GM12892 (cell line): ENCODE measurements around the gene SYT8.
A peak's percentile ranks its signal among the peaks of the same experiment; 100 is the strongest.

Experiments used
- DNase-seq: peaks from one replicate; pipeline ENCODE4 v3.0.0; 2011; ENCODE audit not compliant: insufficient read length
- FAIRE-seq: peaks from 2 replicates; lab custom pipeline; 2011; peaks lifted over from hg19 to GRCh38; lab: Jason Lieb, UNC
- POLR2A ChIP-seq: IDR thresholded peaks from 2 replicates; pipeline ENCODE4 v1.6.1; 2011; ENCODE audit warnings: low read depth, low read length, control low read depth
- POLR2AphosphoS5 ChIP-seq: IDR thresholded peaks from 2 replicates; pipeline ENCODE4 v1.6.1; 2011; ENCODE audit warnings: low read depth, low read length, control low read depth
- TAF1 ChIP-seq: IDR thresholded peaks from 2 replicates; pipeline ENCODE4 v1.6.1; 2011; ENCODE audit warnings: low read depth, mild to moderate bottlenecking, control low read depth, low read length, borderline replicate concordance

Gene SYT8

DNA sequence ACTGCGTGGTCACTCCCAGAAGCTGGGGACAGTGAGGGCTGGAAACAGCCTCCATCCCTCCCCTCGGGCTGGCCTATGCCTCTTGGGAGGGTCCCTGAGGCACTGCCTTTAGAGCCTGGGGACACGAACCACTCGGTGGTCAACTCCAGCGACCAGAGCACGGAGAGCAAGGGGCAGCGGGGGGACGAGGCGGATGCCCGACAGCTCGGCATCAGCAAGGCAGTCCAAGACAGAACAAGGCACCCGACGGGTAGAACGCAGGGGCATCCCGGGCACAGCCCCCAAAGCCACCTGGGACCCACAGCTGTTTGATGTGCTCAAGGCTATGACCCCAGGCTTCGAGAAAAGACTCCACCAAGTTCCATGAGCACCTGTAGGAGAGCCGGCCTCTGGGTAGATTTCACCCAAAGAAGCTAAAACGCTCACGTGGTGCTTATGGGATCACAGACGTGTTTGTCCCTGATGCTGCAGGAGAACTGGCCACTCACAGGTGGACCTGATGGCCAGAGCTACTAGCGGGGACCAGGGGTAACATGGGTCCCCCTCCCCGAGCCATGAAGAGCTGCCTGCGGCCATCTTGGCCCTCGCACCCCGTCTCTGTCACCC, 17.6 kb downstream of the SYT8 start:
- no peak for FAIRE-seq
- TF ChIP-seq POLR2AphosphoS5 (no peak), TAF1 (no peak), POLR2A (no peak)
- no peak for DNase-seq

DNA sequence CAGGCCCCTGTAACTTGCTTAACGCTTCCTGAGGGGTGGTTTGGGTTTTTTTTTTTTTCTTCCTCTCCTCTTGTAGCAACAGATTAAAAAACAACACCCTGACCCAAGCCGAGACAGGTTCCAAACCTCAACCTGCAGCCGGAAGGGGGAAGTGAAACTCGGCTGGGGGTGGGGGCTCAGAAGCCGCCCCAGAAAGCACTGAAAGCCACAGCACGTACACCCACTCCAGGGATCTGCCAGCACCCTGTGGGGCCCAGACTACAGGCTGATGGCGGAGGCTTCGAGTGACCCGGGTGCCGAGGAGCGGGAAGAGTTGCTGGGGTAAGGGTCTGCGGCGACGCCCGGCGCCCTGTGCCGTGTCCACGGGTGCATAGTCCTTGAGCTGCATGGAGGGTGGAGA, 18.1 kb downstream of the SYT8 start, which contains the start of gene LSP1:
TSS of gene LSP1 (plus strand) at position 208 of the 400 bp plus-strand sequence. CDS start at position 269, 61 bp downstream.
- FAIRE-seq (peak; percentile 100), DNase-seq (peak; percentile 97)
- TF ChIP-seq TAF1 (peak; percentile 62; the same call in 1 of the 2 replicates), POLR2A (peak; percentile 94), POLR2AphosphoS5 (peak; percentile 85)

- no peak for DNase-seq
- FAIRE-seq, result no peak
- TF ChIP-seq POLR2A, result no peak
Observed at GRCh38 chr11:1853376-1854131, 18.8 kb downstream of the SYT8 start.

GRCh38 chr11:1854132-1854948, 19.6 kb downstream of the SYT8 start:
- DNase-seq (peak; percentile 79), FAIRE-seq (peak; percentile 100)
- TF ChIP-seq POLR2AphosphoS5, result peak; percentile 60
- peak; percentile 53 for TF ChIP-seq POLR2A
- TF ChIP-seq TAF1, result no peak

DNA sequence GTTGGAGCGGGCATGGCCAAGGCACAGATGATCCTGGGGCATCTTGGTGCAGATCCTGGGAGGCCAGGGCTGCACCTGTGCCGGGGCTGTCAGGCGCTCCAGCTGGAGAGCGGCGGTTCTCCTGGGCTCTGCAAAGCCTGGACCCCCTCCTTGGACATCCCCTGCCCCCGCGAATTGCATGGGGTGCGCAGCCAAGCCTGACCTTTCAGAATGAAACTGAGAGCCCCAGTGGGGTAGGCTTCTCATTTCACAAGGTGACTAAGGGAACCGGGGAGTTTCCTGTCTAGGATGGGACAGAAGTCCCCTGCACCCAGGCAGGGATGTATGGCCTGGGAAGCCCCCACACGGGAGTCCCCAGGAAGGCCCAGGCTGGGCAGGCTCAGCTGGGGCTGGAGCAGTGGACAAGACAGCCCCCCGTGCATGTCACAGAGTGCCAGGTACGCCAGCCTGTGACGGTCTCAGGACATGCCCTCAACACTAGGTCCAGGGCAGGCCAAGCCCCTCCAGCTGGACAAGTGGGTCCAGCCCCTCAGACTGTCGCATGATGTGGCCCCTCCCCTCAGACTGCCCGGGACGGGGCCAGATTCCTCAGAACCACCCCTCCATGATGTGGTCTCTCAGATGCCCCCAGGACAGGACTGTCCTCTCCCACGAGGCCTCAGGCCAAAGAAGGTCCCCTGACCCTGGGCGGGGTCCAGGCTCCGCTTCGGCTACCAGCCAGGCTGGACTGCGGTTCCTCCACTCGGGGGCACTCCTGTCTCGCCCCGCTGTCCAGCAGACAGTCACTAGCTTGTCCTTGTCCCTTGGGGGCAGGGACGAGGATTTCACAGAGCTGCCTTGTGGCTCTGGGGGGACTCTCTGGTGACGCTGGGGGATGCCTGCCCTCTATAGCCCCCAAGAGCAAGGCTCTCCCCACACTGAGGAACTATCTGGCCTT, 20.4 kb downstream of the SYT8 start:
- FAIRE-seq, result no peak

GRCh38 chr11:1855886-1856265, 21.1 kb downstream of the SYT8 start:
- FAIRE-seq, result peak; percentile 61
- DNase-seq, result no peak
- TF ChIP-seq TAF1, result no peak
- TF ChIP-seq POLR2A, result no peak
- no peak for TF ChIP-seq POLR2AphosphoS5

More for the DNA sequence above, 20.4 kb downstream of the SYT8 start:
- TF ChIP-seq POLR2A (peak; percentile 18; the same call in 1 of the 2 replicates), TAF1 (no peak; the same call in 1 of the 2 replicates), POLR2AphosphoS5 (no peak; the same call in none of the 2 replicates)
- DNase-seq, result peak; percentile 90

GRCh38 chr11:1856306-1857005, 21.7 kb downstream of the SYT8 start:
- peak; percentile 76 for FAIRE-seq
- TF ChIP-seq POLR2AphosphoS5 (no peak), TAF1 (no peak), POLR2A (no peak)

DNA sequence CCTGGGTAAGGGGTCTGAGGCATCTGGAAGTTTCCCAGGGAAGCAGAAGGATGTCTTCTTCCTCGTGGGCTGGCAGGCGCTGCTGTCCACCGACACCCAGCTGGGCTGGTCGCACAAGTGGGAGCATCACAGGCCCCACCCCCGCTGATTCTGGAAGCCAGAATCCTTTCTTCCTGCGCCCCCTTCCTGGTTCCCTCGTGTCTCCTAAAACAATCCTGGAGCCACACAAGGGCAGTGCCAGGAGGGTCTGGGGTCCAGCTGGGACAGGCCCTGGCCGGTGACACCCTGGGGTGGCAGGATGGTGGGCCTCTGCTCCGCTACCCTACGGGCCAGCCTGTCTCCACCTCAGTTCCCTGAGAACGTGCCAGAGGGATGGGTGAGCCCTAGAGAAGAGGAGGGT, 22.3 kb downstream of the SYT8 start:
- FAIRE-seq (no peak), DNase-seq (no peak)
- TF ChIP-seq POLR2AphosphoS5, result no peak
- no peak for TF ChIP-seq POLR2A
- no peak for TF ChIP-seq TAF1

More at GRCh38 chr11:1856306-1857005, 21.7 kb downstream of the SYT8 start:
- DNase-seq, result no peak

- TF ChIP-seq POLR2AphosphoS5 (no peak; the same call in 1 of the 2 replicates), TAF1 (no peak), POLR2A (no peak)
- DNase-seq, result no peak
- FAIRE-seq, result no peak
Observed at GRCh38 chr11:1858154-1858553, 23.4 kb downstream of the SYT8 start.

- FAIRE-seq (no peak), DNase-seq (no peak)
- TF ChIP-seq POLR2AphosphoS5, result 0 out of 2 replicates have a peak, but pooled peaks have one; percentile 41
- no peak for TF ChIP-seq TAF1
- 0 out of 2 replicates have a peak, but pooled peaks have one; percentile 38 for TF ChIP-seq POLR2A
Observed at GRCh38 chr11:1858576-1858975, 23.8 kb downstream of the SYT8 start.
